ENCODE results near the gene TPPP3.

TPPP3 gene

DNA sequence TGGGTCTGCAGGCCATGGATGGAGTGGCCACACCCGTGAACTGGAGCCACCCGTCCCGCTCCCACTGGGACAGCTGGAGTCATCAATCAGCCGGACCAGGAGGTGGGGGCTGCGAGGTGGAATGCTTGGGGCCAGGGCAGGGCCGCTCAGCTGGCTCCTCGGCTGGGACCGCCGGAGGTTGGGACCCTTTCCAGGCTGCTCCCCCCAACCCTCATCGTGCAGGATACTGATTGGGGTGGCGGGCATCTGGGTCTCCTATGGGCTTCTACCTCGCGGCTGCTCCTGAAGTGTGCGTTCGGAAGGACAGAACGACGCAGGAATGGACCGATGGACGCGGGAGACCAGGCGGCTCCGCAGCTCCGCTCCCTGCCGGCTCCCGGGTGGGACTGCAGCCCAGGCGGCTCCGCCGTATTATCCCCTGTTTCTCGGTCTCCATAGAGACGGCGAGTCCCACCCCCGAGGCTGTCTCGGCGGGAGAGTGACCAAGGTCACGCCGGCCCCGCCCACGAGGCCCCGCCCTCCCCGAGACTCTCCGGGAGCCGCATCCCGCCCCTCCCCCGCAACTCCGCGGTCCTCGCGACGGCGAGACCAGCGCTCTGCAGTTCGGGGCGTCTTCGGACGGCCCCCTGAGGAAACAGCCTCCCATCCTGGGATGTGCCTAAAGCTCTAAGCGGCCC is at the start of gene TPPP3:
Gene TPPP3, minus strand, starts transcription at position 388 of the 677 bp plus-strand sequence. CDS start 2,387 bp downstream, outside the sequence.
- H3K27ac Mint-ChIP-seq = no peak within 1 kb of the TSS
- intact Hi-C loops (cut with micrococcal nuclease) = loop anchor here (5.0 kb wide), 1 partner anchor 116 kb away; the partner anchor contains the start of gene PLEKHG4
- peaks cover 63% of the 10 kb centered on the region for H3K27me3 Mint-ChIP-seq

DNA sequence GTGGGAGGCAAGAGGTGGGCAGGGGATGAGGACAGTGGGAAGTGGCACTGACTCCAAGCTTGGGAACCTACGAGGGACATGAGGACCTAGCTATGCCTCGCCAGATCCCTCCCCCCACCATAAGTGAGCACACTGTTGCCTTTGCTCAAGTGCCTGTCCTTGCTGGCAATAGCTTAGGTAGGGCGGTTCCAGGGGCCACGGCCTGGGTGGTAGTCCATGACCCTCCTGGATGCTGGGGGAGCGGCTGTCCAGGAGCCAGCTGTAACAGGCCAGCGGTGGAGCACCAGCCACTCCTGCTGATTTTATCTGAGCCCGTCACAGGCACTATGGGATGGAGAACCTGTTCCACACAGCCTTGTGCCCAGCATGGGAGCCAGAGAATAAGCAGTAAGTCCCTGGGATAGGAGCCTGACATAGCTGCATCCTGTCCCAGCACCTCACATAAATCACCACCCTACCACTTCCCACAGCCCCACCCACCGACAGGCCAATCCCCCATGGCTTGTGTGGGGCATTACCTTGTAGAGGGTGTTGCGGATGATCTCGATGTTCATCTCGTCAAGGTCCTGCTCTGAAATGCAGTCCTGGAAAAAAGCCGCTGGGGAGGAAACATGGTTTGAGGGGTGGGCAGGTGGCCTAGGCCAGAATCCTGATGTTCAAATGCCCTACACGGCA is 49.4 kb upstream of the TPPP3 start:
- intact Hi-C loops (cut with micrococcal nuclease) = no loop called here
- no peaks in the 10 kb centered on the region for H3K27me3 Mint-ChIP-seq
- peaks cover 100% of the 10 kb centered on the region for H3K36me3 Mint-ChIP-seq (ENCODE audit: low read depth)
- no peaks in the 10 kb centered on the region for H3K9me3 Mint-ChIP-seq
- H3K4me1 Mint-ChIP-seq (ENCODE audit: low read depth) = peaks cover 29% of the 10 kb centered on the region
- no peak overlapping the region for H3K27ac Mint-ChIP-seq
- no peak overlapping the region for H3K4me3 Mint-ChIP-seq

More for the DNA sequence above, at the start of gene TPPP3:
- no peaks in the 10 kb centered on the region for H3K36me3 Mint-ChIP-seq (ENCODE audit: low read depth)
- no peaks in the 10 kb centered on the region for H3K9me3 Mint-ChIP-seq
- peaks cover 72% of the 10 kb centered on the region for H3K4me1 Mint-ChIP-seq (ENCODE audit: low read depth)
- H3K4me3 Mint-ChIP-seq = peak within 1 kb of the TSS; percentile 53

DNA sequence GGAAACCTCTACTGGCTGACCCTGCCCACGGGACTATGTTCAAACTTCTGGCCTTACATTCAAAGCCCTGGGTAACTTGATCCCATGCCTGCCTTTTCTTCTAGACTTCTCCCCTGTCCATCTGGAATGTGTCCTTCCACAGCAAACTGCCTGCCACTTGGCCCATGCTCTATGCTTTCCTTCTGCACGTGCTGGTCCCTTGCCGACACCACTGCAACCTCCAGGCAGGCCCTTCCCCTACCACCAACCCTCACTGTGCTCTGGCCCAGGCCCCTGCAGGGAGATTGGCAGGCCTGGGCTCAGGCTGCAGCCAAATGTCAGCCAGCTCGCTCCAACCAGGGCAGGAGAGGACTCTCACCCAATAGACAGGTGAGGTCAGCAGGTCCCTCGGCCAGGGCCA is 48.6 kb upstream of the TPPP3 start:
- Mint-ChIP-seq H3K4me3 (no peak overlapping the region), H3K27ac (peak overlapping the region; percentile 5), H3K4me1 (ENCODE audit: low read depth) (peaks cover 32% of the 10 kb centered on the region), H3K9me3 (no peaks in the 10 kb centered on the region), H3K27me3 (no peaks in the 10 kb centered on the region), H3K36me3 (ENCODE audit: low read depth) (peaks cover 100% of the 10 kb centered on the region)
- intact Hi-C loops (cut with micrococcal nuclease) = no loop called here

DNA sequence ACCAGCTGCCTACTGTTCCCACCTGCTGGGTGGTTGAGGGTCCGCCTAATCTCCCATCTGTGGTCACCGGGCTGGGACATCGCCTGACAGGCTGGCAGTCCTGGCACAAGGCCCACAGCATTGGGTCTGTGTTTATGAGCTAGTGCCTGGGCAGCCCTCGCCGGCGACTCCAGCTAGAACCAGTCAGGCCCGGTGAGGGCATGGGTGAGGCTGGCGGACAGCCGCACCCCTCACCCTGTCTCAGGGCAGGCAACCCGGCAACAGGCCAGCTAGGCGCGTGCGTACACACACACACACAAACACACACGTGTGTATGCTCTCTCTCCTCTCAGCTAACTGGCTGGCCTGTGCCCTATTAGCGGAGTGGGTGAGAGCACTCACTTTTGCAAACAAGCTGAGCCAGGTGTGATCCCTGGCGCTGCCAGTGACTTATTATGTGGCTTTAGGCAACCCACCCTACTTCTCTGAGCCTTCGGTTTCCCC is 48.0 kb upstream of the TPPP3 start:
- Mint-ChIP-seq H3K9me3 (no peaks in the 10 kb centered on the region), H3K27me3 (no peaks in the 10 kb centered on the region), H3K36me3 (ENCODE audit: low read depth) (peaks cover 100% of the 10 kb centered on the region), H3K4me3 (no peak overlapping the region), H3K4me1 (ENCODE audit: low read depth) (peaks cover 32% of the 10 kb centered on the region), H3K27ac (no peak overlapping the region)
- intact Hi-C loops (cut with micrococcal nuclease) = no loop called here

DNA sequence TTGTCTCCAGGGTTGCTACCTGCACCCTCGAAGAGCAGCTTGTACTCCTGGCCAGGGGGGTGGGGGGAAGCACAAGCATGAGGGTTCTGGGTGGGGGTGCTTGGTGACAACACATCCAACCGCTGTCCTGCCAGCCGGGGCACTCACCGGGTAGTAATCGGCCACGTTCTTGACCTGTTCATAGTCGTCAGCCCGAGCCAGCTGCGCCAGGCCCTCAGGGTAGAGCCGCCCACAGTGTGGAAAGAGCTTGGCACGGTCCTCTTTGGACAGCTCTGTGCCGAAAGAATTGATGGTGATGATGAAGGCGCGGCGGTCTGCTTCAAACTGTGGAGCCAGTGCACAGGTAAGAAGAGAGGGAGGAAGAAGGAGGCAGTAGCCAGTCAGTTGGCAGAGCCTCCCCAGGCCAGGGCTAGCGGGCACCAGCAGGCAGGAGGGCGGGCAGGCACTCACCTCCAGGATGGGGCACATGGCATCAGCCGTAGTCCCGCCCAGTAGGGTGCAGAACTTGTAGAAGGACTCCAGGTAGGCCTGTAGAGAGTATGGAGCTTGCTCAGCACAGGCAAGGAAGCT is 45.6 kb upstream of the TPPP3 start:
- peaks cover 5% of the 10 kb centered on the region for H3K27me3 Mint-ChIP-seq
- no peak overlapping the region for H3K4me3 Mint-ChIP-seq
- H3K27ac Mint-ChIP-seq = no peak overlapping the region
- no peaks in the 10 kb centered on the region for H3K9me3 Mint-ChIP-seq
- peaks cover 43% of the 10 kb centered on the region for H3K4me1 Mint-ChIP-seq (ENCODE audit: low read depth)
- peaks cover 92% of the 10 kb centered on the region for H3K36me3 Mint-ChIP-seq (ENCODE audit: low read depth)
- intact Hi-C loops (cut with micrococcal nuclease) = no loop called here

DNA sequence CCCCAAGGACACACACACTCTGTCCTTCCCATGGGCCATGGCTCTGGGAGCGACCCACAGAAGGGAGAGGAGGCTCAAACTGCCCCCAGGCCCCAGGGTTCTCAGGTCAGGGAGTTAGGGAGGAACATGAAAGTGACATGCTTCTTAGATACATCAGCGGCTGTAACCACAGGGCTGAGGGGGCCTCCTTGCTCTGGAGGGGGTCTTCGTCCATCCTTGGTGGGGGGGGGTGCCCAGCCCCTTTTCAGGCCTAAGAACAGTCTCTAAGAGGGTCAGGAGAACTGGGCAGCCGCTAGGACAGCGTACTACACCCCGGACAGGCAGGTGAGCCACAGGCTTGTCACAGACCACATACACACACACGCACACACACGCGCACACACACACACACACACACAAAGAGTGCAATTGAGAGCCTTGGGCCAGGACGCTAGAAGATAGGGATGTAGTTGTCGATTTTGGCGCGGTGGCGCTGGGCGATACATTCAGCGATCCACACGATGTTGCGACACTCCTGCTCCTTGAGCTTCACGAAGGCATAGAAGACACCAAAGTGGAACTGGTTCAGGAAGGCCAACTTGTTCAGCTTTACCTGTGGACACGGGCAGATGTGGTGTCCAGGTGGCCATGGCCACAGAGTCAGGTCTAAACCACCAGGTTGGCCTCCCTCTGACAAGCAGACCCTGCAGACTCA is 44.9 kb upstream of the TPPP3 start:
- intact Hi-C loops (cut with micrococcal nuclease) = no loop called here
- Mint-ChIP-seq H3K4me3 (no peak overlapping the region), H3K27me3 (peaks cover 11% of the 10 kb centered on the region), H3K4me1 (ENCODE audit: low read depth) (peaks cover 47% of the 10 kb centered on the region), H3K9me3 (no peaks in the 10 kb centered on the region), H3K36me3 (ENCODE audit: low read depth) (peaks cover 92% of the 10 kb centered on the region), H3K27ac (no peak overlapping the region)

DNA sequence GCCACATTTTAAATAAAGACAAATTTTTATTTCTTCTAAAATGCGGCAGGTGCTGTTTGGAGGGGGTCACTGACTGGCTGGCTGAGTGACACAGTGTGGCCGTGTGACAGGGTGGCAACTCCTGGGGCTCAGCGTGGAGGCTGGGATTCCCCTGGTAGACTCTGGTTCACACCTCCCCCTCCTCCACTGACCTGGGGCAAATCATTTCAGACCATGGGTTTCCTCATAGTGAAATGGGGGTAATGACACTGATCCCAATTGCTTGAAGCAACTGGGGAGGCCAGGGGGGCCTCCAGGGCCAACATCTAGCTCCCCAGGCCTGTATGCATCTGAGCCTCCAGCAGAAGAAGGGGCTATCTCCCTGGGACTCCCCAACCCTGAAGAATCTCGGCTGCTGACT is 44.2 kb upstream of the TPPP3 start:
- peaks cover 92% of the 10 kb centered on the region for H3K36me3 Mint-ChIP-seq (ENCODE audit: low read depth)
- no peak overlapping the region for H3K27ac Mint-ChIP-seq
- no peak overlapping the region for H3K4me3 Mint-ChIP-seq
- peaks cover 55% of the 10 kb centered on the region for H3K4me1 Mint-ChIP-seq (ENCODE audit: low read depth)
- H3K9me3 Mint-ChIP-seq = no peaks in the 10 kb centered on the region
- intact Hi-C loops (cut with micrococcal nuclease) = no loop called here
- H3K27me3 Mint-ChIP-seq = peaks cover 19% of the 10 kb centered on the region

DNA sequence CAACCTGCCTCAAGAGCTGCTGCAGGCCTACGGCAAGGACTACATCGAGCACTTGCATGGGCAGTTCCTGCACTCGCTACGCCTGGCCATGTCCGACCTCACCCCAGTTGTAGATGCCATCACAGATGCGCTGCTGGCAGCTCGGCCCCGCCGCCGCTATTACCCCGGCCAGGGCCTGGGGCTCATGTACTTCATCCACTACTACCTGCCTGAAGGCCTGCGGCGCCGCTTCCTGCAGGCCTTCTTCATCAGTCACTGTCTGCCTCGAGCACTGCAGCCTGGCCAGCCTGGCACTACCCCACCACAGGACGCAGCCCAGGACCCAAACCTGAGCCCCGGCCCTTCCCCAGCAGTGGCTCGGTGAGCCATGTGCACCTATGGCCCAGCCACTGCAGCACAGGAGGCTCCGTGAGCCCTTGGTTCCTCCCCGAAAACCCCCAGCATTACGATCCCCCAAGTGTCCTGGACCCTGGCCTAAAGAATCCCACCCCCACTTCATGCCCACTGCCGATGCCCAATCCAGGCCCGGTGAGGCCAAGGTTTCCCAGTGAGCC is 43.4 kb upstream of the TPPP3 start:
- peaks cover 62% of the 10 kb centered on the region for H3K4me1 Mint-ChIP-seq (ENCODE audit: low read depth)
- H3K4me3 Mint-ChIP-seq = no peak overlapping the region
- H3K27me3 Mint-ChIP-seq = peaks cover 26% of the 10 kb centered on the region
- intact Hi-C loops (cut with micrococcal nuclease) = no loop called here
- H3K27ac Mint-ChIP-seq = no peak overlapping the region
- H3K36me3 Mint-ChIP-seq (ENCODE audit: low read depth) = peaks cover 87% of the 10 kb centered on the region
- H3K9me3 Mint-ChIP-seq = no peaks in the 10 kb centered on the region

DNA sequence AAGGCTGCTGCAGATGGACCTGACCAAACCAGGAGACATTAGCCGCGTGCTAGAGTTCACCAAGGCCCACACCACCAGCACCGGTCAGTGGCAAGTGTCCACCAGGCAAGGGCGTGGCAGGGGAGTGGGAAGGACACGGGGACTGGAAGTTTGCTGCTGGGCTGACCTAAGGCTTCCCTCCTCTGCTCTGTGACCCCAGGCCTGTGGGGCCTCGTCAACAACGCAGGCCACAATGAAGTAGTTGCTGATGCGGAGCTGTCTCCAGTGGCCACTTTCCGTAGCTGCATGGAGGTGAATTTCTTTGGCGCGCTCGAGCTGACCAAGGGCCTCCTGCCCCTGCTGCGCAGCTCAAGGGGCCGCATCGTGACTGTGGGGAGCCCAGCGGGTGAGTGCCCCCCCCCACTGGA is 42.5 kb upstream of the TPPP3 start:
- intact Hi-C loops (cut with micrococcal nuclease) = no loop called here
- no peak overlapping the region for H3K4me3 Mint-ChIP-seq
- H3K27me3 Mint-ChIP-seq = peaks cover 29% of the 10 kb centered on the region
- H3K9me3 Mint-ChIP-seq = no peaks in the 10 kb centered on the region
- H3K4me1 Mint-ChIP-seq (ENCODE audit: low read depth) = peaks cover 67% of the 10 kb centered on the region
- H3K27ac Mint-ChIP-seq = peak overlapping the region; percentile 48
- peaks cover 77% of the 10 kb centered on the region for H3K36me3 Mint-ChIP-seq (ENCODE audit: low read depth)

DNA sequence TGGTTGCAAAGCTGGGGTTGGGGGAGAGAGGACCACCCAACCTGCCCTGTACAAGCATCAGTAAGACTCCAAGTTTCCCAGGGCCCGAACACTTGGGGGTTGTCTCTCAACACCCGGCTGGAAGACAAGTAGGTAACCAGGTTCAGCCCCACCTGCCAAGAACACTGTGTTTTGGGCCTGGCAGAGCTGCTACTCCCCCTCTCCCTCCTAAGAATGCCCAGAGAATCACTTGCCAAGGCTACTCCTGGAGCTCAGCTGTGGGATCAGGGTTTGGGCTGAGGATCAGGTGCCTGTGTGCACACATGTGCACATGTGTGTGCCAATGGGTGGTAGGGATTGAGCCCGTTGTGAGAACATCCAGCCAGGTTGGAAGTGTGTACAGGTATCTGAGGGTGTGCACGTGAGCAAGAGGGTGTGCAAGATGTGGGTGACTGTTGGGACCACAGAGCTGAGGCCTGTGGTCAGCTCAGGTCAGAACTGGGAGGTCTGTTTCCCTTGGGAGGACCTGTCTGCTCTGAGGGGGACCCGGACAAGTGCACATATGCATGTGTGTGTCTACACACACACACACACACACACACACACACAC is 39.9 kb upstream of the TPPP3 start:
- peaks cover 51% of the 10 kb centered on the region for H3K27me3 Mint-ChIP-seq
- peaks cover 52% of the 10 kb centered on the region for H3K36me3 Mint-ChIP-seq (ENCODE audit: low read depth)
- no peaks in the 10 kb centered on the region for H3K9me3 Mint-ChIP-seq
- H3K4me3 Mint-ChIP-seq = no peak overlapping the region
- intact Hi-C loops (cut with micrococcal nuclease) = no loop called here
- H3K4me1 Mint-ChIP-seq (ENCODE audit: low read depth) = peaks cover 71% of the 10 kb centered on the region
- no peak overlapping the region for H3K27ac Mint-ChIP-seq

DNA sequence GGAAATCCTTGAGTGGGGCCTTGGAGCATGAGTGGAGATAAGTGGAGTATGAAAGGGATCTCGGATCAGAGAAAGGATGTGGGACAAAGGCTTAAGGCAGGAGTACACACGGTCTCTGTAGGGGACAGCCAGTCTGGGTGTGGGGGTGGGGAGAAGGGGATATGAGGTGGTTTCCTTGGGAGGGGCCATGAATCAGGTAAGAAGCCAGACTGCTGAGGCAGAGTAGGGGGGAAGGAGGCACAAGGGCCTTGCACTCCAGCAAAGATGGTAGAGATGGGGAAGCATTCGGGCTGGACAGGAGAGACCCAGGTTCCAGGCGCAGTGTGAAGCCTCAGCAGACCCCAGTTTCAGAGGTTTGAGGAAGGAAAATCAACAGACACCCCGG is 39.2 kb upstream of the TPPP3 start:
- Mint-ChIP-seq H3K36me3 (ENCODE audit: low read depth) (peaks cover 45% of the 10 kb centered on the region), H3K27ac (no peak overlapping the region), H3K4me1 (ENCODE audit: low read depth) (peaks cover 63% of the 10 kb centered on the region), H3K4me3 (no peak overlapping the region), H3K9me3 (no peaks in the 10 kb centered on the region), H3K27me3 (peaks cover 58% of the 10 kb centered on the region)
- intact Hi-C loops (cut with micrococcal nuclease) = no loop called here

DNA sequence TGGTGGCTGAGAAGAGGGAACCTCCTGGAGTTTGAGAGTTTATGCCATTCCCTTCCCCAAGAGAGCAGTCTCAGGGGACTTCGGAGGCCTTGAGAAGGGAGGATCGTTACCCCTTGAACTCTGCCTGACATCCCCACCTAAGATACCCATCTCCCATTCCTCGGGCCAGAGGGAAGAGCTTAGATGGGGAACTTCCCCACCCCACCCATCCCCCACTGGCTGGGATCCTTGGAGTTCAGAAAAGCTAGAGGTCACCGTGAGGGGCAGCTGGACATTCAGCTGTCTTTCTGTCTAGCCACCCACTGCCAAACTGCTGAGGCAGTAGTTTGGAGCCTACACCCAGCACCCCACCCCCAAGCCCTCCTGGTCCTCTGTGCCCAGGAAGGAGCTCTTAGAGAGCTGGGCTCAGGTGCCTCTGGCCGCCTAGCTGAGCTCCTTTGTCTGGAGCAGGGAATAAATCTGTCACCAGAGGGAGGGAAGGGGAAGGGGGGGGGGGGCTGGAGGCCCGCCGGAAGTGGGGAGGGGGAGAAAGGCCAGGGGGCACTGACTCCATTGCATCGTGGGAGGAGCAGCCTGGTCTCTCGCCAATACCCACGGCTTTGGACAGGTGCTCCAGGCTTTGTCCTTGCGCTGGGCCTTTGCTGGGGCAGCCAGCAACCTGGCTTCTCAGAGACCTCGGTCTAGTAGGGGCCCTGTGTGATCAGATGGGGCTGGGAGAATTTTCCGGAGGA is 38.6 kb upstream of the TPPP3 start:
- Mint-ChIP-seq H3K27me3 (peaks cover 62% of the 10 kb centered on the region), H3K4me3 (peak overlapping the region; percentile 76), H3K27ac (no peak overlapping the region), H3K9me3 (no peaks in the 10 kb centered on the region), H3K36me3 (ENCODE audit: low read depth) (peaks cover 39% of the 10 kb centered on the region), H3K4me1 (ENCODE audit: low read depth) (peaks cover 59% of the 10 kb centered on the region)
- intact Hi-C loops (cut with micrococcal nuclease) = no loop called here

Data from dendritic cell treated with granulocyte-macrophage colony-stimulating factor and Interleukin-4, amounts not matched to agents 40 ng/mL and 50 ng/mL, for 4 days (primary cell).